A673 (cell line): ENCODE results near the gene PIERCE2. TPM values are rescaled to one million over a fixed set of nuclear protein-coding genes. Genes with fewer than 3 reads are reported as not detected.

Experiments used
- BruUV-seq: library from RNA; stranded (reverse); fragments of 400-500 nt; replicated peaks from 2 replicates; lab custom pipeline; 2021; lab: Mats Ljungman, UMichigan
- CTCF ChIA-PET: fragments of 300-600 bp; sonication (Branson Sonifier 250); formaldehyde crosslinking; loops from one replicate; lab custom pipeline; 2022; ENCODE audit warnings: antibody characterized with exemption; lab: Charles Lee
- POLR2A ChIA-PET: fragments of 300-600 bp; sonication (Branson Sonifier 250); formaldehyde crosslinking; loops from one replicate; lab custom pipeline; 2022; ENCODE audit warnings: antibody characterized with exemption; ENCODE audit not compliant: low non-redundant PET; lab: Charles Lee
- DNase-seq: peaks from one replicate; pipeline ENCODE4 v3.0.0-alpha.2; 2015; ENCODE audit warnings: low spot score
- H3K27ac ChIP-seq: fragments of 200-600 bp; sonication (generic); 2 replicates; pipeline ENCODE4 v1.5.1; 2016; ENCODE audit warnings: mixed run types, low read depth, mild to moderate bottlenecking, mixed read lengths, antibody characterized with exemption, low read length; ENCODE audit not compliant: poor library complexity, severe bottlenecking
- H3K27me3 ChIP-seq: fragments of 200-600 bp; sonication (generic); replicated peaks from 2 replicates; pipeline ENCODE4 v1.6.1; 2017; ENCODE audit warnings: mixed run types, low read depth, mild to moderate bottlenecking, mixed read lengths, antibody characterized with exemption, low read length; ENCODE audit not compliant: insufficient read depth, poor library complexity
- H3K36me3 ChIP-seq: fragments of 200-600 bp; sonication (generic); 2 replicates; pipeline ENCODE4 v1.6.1; 2016; ENCODE audit warnings: mixed run types, mild to moderate bottlenecking, mixed read lengths, antibody characterized with exemption, low read length; ENCODE audit not compliant: insufficient read depth, poor library complexity, severe bottlenecking
- H3K4me1 ChIP-seq: fragments of 200-600 bp; sonication (generic); 2 replicates; pipeline ENCODE4 v1.6.1; 2017; ENCODE audit warnings: mixed run types, mild to moderate bottlenecking, mixed read lengths, antibody characterized with exemption, low read length; ENCODE audit not compliant: insufficient read depth, poor library complexity, severe bottlenecking
- H3K4me3 ChIP-seq: fragments of 200-600 bp; sonication (generic); 2 replicates; pipeline ENCODE4 v1.5.1; 2016; ENCODE audit warnings: low read depth, mixed run types, mild to moderate bottlenecking, mixed read lengths, low read length; ENCODE audit not compliant: poor library complexity, severe bottlenecking
- H3K9me3 ChIP-seq: fragments of 200-600 bp; sonication (generic); 2 replicates; pipeline ENCODE4 v1.6.1; 2016; ENCODE audit warnings: mixed run types, low read depth, mild to moderate bottlenecking, mixed read lengths, antibody characterized with exemption, low read length; ENCODE audit not compliant: poor library complexity, severe bottlenecking
- EZH2 ChIP-seq: fragments of 200-600 bp; sonication (generic); IDR thresholded peaks from 2 replicates; pipeline ENCODE4 v1.6.1; 2017; ENCODE audit warnings: borderline replicate concordance, low read depth, mild to moderate bottlenecking, mixed read lengths, antibody characterized with exemption, low read length; ENCODE audit not compliant: poor library complexity, severe bottlenecking
- intact Hi-C: fragments of 100-400 bp; cut with micrococcal nuclease; formaldehyde crosslinking; loops from one replicate; pipeline ENCODE4 v1.10.0; 2022; ENCODE audit not compliant: unreplicated experiment
- total RNA-seq: library from RNA; stranded (reverse); gene quantifications from 2 replicates; pipeline ENCODE4 v1.2.3, GENCODE V29; 2021
- TF ChIP-seq, protein P1 (sequence below): fragments of 300-800, 200-600 bp; sonication (generic); conservative IDR thresholded peaks from 2 replicates; pipeline ENCODE4 v1.5.1; 2017; ENCODE audit warnings: low read depth, mild to moderate bottlenecking, antibody characterized with exemption, low read length, moderate library complexity, mixed read lengths

PIERCE2 gene
- total RNA-seq, 1 experiment from 2014 or later, result 0.86 TPM

GRCh38 chr15:55401786-55402246 is 6.5 kb upstream of the PIERCE2 start:
- CTCF ChIA-PET, result no interaction called here
- TF ChIP-seq, protein P1, sequence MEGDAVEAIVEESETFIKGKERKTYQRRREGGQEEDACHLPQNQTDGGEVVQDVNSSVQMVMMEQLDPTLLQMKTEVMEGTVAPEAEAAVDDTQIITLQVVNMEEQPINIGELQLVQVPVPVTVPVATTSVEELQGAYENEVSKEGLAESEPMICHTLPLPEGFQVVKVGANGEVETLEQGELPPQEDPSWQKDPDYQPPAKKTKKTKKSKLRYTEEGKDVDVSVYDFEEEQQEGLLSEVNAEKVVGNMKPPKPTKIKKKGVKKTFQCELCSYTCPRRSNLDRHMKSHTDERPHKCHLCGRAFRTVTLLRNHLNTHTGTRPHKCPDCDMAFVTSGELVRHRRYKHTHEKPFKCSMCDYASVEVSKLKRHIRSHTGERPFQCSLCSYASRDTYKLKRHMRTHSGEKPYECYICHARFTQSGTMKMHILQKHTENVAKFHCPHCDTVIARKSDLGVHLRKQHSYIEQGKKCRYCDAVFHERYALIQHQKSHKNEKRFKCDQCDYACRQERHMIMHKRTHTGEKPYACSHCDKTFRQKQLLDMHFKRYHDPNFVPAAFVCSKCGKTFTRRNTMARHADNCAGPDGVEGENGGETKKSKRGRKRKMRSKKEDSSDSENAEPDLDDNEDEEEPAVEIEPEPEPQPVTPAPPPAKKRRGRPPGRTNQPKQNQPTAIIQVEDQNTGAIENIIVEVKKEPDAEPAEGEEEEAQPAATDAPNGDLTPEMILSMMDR, result no peak
- TF ChIP-seq EZH2, result no peak
- POLR2A ChIA-PET, result no interaction called here
- Histone ChIP-seq H3K9me3 (no peaks in the 10 kb centered on the region), H3K4me3 (no peak overlapping the region), H3K27me3 (no peaks in the 10 kb centered on the region), H3K27ac (peak overlapping the region; percentile 87), H3K36me3 (no peaks in the 10 kb centered on the region), H3K4me1 (peaks cover 34% of the 10 kb centered on the region)
- no TSS peak for BruUV-seq
- no peak for DNase-seq
- intact Hi-C loops, result no loop called here

DNA sequence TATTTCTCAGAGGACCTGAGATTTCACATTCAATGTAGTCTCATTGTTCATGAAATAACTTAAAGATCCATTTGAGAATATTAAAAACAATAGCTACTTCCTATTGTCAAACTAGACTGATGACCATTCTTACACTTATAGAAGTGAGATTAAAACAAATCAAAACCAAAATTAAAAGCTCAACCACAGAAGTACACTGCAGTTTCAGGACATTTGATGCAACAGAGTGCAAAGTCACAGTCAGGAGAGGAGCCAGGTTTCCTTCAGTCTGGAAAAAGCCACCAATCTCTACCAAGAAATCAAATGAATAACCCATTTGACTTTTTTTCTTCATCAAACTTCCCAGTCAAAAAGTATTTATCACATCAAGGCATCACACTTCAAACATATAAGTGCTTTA is 5.6 kb upstream of the PIERCE2 start:
- H3K36me3 ChIP-seq, result no peaks in the 10 kb centered on the region
- H3K4me1 ChIP-seq, result peaks cover 34% of the 10 kb centered on the region
- ChIA-PET POLR2A (no interaction called here), CTCF (interaction anchor here (0.7 kb wide), 1 partner anchor 9 kb away, joined by 3 read pairs; no protein-coding TSS in a partner anchor)
- H3K27ac ChIP-seq, result peak overlapping the region; percentile 87
- no peaks in the 10 kb centered on the region for H3K9me3 ChIP-seq
- no peak for DNase-seq
- H3K27me3 ChIP-seq, result no peaks in the 10 kb centered on the region
- TF ChIP-seq, protein P1, result no peak
- no peak for TF ChIP-seq EZH2
- intact Hi-C loops, result no loop called here
- BruUV-seq, result no TSS peak
- no peak overlapping the region for H3K4me3 ChIP-seq

DNA sequence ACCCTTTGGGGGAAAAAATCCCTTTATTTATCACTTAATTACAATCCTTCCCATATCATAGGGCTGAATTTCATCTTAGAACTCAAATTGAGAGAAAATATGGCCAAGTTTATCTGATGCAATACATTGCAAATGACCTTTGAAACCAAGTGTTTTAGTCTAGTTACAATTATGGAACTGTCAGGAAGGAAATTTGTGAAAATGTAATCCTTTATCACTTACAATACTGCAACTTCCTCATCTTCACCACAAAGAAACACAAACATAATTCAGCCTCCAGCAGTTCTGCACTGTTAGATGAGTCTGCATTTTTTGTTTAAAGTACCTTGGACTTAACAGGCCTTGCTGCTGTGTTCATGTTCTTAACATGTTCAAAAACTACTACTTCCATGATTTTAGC is 4.8 kb upstream of the PIERCE2 start:
- H3K9me3 ChIP-seq, result no peaks in the 10 kb centered on the region
- no peaks in the 10 kb centered on the region for H3K27me3 ChIP-seq
- peaks cover 34% of the 10 kb centered on the region for H3K4me1 ChIP-seq
- ChIA-PET CTCF (no interaction called here), POLR2A (no interaction called here)
- TF ChIP-seq, protein P1, result no peak
- no peak for TF ChIP-seq EZH2
- H3K27ac ChIP-seq, result peak overlapping the region; percentile 87
- no TSS peak for BruUV-seq
- intact Hi-C loops, result no loop called here
- no peak overlapping the region for H3K4me3 ChIP-seq
- H3K36me3 ChIP-seq, result no peaks in the 10 kb centered on the region
- peak; percentile 49 for DNase-seq
